Measurements from ENCODE around the gene C6orf52.
"Not testable (repeated sequence)": the region's sequence is repeated elsewhere in the genome, so short reads cannot be mapped to it uniquely, and the experiment has no call there.

C6orf52 gene

DNA sequence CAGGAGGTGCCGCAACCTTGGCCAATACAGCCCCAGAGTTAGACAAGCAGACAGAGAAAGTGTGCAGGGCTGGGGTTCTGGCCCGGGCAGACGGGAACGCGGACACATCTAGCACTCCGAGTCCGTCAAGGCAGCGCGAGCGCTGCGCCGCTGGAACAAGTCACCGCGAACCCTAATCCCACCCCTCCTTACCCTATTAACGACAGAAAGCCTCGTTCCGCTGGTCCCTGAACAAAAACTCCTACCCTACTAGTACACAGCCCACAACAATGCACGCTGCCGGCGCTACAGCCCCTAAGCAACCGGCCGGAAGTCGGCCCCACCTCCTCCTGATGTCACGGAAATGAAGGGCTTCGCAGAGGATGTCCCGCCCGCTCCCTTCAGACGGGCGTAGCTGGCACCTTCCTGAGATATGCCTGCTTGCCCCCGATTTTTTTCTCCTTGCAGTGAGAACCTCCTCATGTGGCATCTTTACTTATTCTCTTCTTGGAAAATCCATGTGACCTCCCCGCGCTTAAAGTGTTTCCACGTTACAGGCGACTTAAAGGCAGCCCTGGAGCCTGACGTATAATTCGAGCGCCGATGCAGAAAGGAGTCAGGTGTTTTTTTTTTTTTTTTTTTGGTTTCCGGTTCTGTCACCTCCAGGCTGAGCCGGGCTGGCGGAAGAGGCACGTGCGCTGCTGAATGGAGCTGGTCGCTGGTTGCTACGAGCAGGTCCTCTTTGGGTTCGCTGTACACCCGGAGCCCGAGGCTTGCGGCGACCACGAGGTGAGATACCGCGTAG, at the start of gene C6orf52, which contains the start of gene PAK1IP1:
Gene C6orf52, minus strand, starts transcription at position 315 of the 784 bp plus-strand sequence. CDS start 7,066 bp downstream, outside the sequence.
Gene PAK1IP1, plus strand, starts transcription at position 671 of the 784 bp plus-strand sequence. Its CDS starts 14 bp downstream, at position 685.
- peak; percentile 79 for TF ChIP-seq POLR2A (IDR thresholded peaks at IDR 0.05; ENCODE audit: low read depth, low read length)
- DNase-seq (ENCODE audit: insufficient read length, low spot score): peak; percentile 82
- peak; percentile 50 for FAIRE-seq

DNA sequence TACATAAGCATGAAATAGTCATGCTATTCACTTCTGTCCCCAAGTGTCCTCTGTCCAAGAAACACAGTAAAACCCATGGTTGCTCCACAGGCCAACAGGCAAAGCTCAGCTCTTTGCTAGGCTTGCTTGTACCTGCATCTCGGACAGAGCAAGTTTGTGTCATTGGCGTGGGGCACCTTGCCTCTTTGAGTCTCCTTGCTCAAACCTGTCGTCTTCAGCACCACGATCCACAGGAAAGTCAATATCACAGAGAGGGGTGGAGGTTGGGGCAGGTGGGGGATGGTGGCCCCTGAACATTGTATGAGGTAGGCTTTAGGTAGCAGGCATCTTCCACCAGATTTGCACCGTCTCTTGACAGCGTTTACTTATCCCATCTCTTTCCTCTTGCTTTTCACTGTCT, 49.1 kb upstream of the C6orf52 start:
- DNase-seq (ENCODE audit: insufficient read length, low spot score) (no peak), FAIRE-seq (no peak)
- TF ChIP-seq POLR2A (IDR thresholded peaks at IDR 0.05; ENCODE audit: low read depth, low read length): no peak

DNA sequence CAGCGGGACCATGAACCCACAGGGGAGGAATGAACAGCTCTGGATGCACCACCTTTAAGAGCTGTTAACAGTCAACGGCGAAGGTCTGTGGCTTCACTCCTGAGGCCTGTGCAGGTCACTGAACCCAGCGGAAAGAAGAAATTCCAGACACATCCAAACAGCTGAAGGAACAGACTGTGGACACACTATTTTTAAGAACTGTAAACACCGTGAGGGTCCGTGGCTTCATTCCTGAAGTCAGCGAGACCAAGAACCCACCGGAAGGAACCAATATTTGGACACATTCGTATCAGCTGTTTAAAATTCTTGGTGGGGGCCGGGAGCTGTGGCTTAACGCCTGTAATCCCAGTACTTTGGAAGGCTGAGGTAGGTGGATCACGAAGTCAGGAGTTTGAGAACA, 47.8 kb upstream of the C6orf52 start:
- DNase-seq (ENCODE audit: insufficient read length, low spot score) (no peak), FAIRE-seq (no peak)
- TF ChIP-seq POLR2A (IDR thresholded peaks at IDR 0.05; ENCODE audit: low read depth, low read length): no peak

DNA sequence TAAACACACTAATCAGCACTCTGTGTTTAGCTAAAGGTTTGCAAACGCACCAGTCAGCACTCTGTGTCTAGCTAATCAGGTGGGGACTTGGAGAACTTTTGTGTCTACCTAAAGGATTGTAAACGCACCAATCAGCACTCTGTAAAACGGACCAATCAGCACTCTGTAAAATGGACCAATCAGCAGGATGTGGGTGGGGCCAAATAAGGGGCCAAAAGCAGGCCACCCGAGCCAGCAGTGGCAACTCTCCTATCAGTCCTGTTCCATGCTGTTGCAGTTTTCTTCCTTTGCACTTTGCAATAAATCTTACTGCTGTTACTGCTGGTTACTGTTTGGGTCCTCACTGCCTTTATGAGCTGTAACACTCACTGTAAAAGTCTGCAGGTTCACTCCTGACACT, 47.2 kb upstream of the C6orf52 start:
- not testable (repeated sequence) for FAIRE-seq; DNase-seq (ENCODE audit: insufficient read length, low spot score)

DNA sequence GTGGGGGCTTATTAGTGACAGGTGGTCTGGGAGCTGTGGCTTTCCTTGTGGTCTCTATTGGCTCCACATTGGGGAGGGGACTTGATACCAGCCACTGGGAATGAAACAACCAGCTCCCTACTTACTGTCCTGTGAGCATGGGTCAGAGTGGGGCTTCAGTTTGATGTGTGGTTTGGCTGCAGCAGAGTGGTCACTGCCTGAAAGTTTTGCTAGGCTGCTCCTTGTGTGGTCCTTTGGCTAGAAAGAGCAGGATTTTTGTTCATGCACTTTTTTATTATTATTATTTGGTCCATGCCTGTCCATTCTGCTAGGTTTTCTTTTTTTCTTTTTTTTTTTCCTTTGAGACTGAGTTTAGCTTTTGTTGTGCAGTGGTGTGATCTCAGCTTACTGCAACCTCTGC, 45.6 kb upstream of the C6orf52 start:
- FAIRE-seq (no peak), DNase-seq (ENCODE audit: insufficient read length, low spot score) (no peak)
- TF ChIP-seq POLR2A (IDR thresholded peaks at IDR 0.05; ENCODE audit: low read depth, low read length): no peak

DNA sequence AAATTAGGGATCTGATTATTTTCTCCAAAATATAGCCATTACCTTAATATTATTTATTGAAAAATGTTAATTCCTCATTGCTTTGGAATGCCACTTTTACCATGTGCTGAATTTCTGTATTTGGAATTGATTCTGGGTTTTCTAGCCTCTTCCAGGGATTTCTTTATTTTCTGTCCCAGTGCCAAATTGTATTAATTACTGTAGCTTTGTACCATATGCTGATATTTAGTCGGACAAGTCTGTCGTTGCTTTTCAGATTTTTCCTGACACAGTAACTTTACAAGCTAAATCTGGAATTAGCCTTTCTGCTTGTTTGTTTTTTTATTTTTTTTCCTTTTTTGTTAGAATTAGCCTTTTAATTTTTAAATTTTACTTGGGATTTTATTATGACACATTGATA, 42.3 kb upstream of the C6orf52 start:
- DNase-seq (ENCODE audit: insufficient read length, low spot score): no peak
- FAIRE-seq: no peak
- no peak for TF ChIP-seq POLR2A (IDR thresholded peaks at IDR 0.05; ENCODE audit: low read depth, low read length)

DNA sequence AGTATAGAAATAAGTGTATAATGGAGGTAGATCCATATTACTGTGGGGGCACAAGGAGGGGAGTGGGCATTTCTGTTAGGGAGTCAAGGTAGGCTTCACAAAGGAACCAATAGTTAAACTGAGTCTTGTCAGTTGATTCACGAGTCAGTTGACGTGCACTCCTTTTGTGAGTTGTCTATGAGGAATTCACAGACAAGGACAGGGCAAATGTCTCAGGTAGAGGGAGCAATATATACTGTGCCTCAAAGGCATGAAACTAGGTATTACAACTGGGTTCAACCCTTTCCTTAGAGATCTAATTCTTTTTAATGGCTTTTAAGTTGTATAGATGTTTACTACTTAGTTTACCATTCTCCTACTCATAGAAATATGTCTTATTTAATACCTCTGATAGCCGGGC, 39.4 kb upstream of the C6orf52 start:
- DNase-seq (ENCODE audit: insufficient read length, low spot score) (no peak), FAIRE-seq (no peak)
- no peak for TF ChIP-seq POLR2A (IDR thresholded peaks at IDR 0.05; ENCODE audit: low read depth, low read length)

DNA sequence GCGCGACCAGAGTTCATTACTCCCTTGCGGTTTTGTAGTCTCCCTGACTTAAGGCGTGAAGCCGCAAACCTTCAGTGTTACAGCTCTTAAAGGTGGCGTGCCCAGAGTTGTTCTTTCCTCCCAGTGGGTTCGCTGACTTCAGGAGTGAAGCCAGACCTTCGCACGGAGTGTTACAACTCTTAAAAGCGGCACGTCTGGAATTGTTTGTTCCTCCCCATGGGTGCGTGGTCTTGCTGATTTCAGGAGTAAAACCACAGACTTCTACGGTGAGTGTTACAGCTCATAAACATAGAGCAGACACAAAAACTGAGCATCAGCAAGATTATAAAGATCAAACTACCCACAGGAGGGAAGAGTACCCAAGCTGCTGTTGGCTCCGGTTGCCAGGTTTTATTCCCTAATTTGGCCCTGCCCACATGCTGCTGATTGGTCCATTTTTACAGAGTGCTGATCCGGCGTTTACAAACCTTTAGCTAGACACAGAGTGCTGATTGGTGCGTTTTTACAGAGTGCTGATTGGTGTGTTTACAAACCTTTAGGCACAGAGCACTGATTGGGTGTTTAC, 38.8 kb upstream of the C6orf52 start:
- FAIRE-seq: no peak
- no peak for TF ChIP-seq POLR2A (IDR thresholded peaks at IDR 0.05; ENCODE audit: low read depth, low read length)
- DNase-seq (ENCODE audit: insufficient read length, low spot score): no peak

DNA sequence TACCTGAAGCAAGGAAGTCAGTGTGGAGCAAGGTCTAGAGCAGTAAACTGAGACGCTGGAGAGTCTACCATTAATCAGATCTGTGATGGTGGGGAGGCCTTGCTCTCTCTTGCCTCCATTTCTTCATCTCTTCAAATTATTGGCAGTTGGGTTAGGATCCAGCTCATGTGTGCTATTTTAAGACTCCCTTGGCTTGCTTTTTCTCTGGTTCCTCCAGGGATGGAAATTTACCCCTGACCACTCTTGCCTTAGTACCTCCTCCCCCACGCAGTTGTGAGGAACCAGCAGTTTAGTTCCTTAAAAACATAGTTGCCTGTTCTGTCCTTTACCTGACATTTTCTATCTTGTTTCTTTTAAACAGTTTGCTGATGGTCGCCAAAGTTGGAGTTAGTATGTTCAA, 35.8 kb upstream of the C6orf52 start:
- DNase-seq (ENCODE audit: insufficient read length, low spot score) (no peak), FAIRE-seq (no peak)
- TF ChIP-seq POLR2A (IDR thresholded peaks at IDR 0.05; ENCODE audit: low read depth, low read length): no peak

DNA sequence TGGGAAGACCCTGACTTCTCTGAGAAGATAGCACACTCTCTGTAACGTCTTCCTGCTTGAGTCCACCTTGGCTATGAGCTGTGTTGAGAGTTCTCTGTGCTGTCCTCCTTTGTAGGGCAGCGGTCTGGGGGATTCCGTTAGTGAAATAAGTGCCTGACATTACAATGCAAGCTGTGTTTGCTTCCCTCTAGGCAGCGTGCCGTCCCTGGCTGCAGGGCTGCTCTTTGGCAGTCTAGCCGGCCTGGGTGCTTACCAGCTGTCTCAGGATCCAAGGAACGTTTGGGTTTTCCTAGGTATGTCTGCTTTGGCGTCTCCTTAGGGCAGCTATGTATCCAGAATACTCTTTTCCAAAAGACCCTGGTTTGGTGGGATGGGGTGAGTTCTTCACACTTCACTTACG, 31.3 kb upstream of the C6orf52 start:
- DNase-seq (ENCODE audit: insufficient read length, low spot score): no peak
- FAIRE-seq: no peak
- TF ChIP-seq POLR2A (IDR thresholded peaks at IDR 0.05; ENCODE audit: low read depth, low read length): no peak

DNA sequence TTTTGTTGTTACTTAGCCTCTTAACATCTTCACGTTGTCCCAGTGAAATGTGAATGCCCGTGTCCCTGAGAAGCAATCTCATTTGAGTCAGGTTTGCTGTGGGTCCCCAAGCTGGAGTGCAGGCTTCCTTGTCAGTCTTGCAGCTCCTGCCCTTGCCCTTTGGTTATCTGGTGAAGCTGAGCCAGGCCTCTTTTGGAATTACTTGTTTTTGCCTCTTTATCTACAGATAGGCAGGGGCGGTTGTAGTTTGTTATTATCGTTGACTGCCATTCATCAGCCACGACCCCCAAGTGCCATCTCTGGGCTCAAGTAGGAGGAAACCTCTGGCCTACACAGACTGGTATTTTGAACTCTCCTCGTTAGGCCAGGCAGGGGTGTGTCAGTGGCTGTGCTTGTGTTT, 30.6 kb upstream of the C6orf52 start:
- DNase-seq (ENCODE audit: insufficient read length, low spot score) (no peak), FAIRE-seq (no peak)
- no peak for TF ChIP-seq POLR2A (IDR thresholded peaks at IDR 0.05; ENCODE audit: low read depth, low read length)

DNA sequence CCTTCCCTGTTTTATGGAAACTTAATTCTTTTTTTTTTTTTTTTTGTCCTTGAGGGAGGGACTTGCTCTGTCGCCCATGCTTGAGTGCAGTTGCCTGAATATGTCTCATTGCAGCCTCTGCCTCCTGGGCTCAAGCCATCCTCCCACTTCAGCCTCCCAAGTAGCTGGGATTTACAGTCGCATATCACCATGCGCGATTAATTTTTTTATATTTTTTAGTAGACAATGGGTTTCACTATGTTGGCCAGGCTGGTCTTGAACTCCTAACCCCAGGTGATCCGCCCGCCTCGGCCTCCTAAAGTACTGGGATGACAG, 29.1 kb upstream of the C6orf52 start:
- no peak for TF ChIP-seq POLR2A (IDR thresholded peaks at IDR 0.05; ENCODE audit: low read depth, low read length)
- FAIRE-seq (no peak), DNase-seq (ENCODE audit: insufficient read length, low spot score) (no peak)

DNA sequence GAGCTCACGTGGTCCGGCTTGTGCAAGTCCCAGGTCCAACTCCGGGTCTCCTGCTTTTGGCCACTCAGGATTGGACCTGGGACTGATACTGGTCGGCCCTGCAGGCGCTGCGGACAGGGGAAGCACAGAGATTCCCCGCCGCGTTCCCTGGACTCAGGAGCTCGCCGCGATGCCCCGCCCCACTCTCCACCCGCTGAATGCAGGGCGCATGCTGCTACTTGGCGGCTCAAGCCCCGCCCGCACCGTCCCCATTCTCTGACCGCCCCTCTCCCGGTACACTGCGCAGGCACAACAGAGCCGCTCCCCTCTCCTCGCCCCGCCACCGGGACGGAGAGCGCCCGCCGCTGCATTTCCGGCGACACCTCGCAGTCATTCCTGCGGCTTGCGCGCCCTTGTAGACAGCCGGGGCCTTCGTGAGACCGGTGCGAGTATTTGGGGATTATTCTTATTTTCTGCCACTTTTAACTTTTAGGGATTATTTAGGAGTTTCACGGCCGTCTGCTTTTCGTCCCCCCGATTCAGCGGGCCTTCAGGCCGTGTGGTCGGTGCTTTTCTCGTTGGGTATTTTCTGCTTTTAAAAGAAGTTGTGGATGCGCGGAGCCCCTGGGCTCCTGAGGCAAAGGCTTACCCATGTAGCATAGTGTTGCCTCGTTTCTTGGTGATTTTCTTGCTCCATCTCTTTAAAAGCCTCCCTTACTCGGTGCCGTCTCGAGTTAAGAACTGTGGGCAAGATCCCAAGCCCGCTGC, 28.6 kb upstream of the C6orf52 start, which contains the start of gene TMEM14C:
Gene TMEM14C, plus strand, starts transcription at position 251 of the 747 bp plus-strand sequence. CDS start 1,544 bp downstream, outside the sequence.
- TF ChIP-seq POLR2A (IDR thresholded peaks at IDR 0.05; ENCODE audit: low read depth, low read length): peak; percentile 88
- no peak for FAIRE-seq
- DNase-seq (ENCODE audit: insufficient read length, low spot score): peak; percentile 92

DNA sequence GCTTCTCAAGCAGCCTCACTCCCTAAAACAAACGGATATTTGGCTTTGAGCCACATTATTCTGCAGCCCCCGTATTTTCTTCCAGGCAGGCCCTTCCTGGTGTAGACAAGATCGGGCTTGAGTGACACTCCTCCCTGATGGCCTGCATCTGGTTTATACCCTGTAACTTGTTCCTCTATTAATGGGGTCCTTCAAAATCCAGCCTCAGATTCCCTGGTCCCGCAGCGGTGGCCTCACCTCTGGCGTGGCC, 28.1 kb upstream of the C6orf52 start:
- FAIRE-seq (no peak), DNase-seq (ENCODE audit: insufficient read length, low spot score) (no peak)
- TF ChIP-seq POLR2A (IDR thresholded peaks at IDR 0.05; ENCODE audit: low read depth, low read length): no peak

Data from H54 (cell line).